Activated CD8-positive, alpha-beta memory T cell treated with anti-CD3 and anti-CD28 coated beads for 48 hours (primary cell): ENCODE results near the gene SIAH2.

ENCODE experiments used
- DNase-seq, 3 experiments: peaks; one replicate each; pipeline ENCODE4 v3.0.0-alpha.2; 2020; ENCODE audit warnings: low read depth in 2 of 3, low spot score in 2 of 3

The SIAH2 gene

DNA sequence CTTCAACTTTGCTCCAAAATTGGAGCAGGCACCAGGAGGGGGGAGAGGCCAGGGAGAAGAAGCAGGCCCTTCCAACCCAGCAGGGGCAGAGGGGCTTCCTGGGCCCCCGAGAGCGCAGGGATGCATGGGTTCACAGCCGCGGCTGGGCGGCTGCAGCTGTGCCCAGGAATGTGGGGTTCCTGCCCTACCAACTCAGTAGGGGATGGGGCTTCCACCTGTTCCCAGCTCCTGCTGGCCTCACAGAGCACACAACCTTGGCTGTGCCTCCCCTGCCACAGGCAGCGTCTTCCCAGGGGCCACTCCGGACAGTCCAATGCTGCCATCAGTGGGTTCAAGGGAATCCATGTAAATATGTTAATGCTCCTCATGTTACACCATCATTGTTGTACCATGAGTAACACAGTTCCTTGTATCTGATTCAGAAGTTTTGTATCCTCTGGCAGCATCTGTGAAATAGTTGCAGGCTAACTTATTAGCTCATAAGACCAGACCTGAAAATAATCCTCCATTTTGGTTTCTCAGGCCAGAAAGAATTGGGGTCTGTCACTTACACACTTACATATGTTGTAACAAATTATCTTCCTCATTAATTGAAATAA, 12.1 kb upstream of the SIAH2 start:
- no peak for DNase-seq

DNA sequence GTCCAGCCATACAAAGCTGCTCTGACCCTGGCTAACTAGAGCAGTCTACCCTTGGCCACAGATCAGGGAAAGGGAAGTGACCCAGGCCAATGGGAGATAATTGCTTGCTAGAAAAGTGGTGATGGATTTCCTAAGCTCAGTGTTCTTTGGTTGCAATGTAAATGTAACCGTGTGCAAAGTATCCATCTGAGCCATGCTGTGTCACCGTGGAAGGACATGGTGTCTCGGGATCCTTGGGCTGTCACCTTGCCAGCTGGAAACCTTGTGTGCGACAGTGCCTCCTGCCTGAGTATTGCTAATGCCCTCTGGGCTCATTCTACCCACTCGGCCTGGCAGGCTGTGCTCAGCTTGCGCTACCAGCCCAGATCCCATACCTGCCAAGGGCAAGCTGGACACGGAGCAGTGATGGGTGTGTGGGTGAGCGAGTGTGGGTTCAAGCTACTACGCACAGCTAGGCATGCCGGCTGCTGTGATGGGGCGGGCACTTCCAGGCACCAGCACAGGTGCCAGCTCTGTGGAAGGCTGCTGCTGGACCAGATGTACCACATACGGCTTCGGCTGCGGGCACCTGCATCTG, 10.7 kb upstream of the SIAH2 start:
- no peak for DNase-seq

DNA sequence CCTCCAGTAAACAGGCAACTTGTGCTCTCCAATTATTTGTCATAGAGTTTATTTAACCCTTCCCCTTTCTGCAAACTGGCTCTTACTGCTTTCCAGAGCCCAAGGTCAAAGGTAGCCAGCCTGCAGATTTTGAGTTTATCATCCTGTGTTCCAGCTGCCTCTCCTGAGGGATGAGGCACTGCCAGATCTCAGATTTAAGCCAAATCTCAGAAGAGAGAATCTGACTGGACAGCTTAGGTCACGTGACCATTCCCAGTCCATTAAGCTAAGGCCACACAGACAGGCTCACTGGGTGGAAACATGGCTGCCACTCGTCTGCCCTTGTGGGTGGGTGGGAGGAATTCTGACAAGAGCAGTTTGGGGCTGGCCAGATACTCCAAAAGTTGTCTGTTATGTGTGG, 8.6 kb upstream of the SIAH2 start:
- DNase-seq: no peak

GRCh38 chr3:150770681-150771080, 7.7 kb upstream of the SIAH2 start:
- no peak for DNase-seq

DNA sequence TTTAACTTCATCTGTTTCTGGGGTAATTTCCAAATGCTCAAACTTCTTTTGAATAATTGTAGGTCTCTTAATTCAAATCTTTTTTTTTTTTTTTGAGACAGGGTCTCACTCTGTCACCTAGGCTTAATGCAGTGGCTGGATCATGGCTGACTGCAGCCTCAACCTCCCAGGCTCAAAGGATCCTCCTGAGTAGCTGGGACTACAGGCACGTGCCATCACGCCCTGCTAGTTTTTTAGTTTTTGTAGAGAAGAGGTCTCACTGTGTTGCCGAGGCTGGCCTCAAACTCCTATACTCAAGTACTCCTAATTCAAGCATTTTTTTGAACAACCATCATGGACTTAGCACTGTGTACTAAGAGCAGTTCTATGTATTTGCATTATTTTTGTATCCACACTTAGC, 3.8 kb upstream of the SIAH2 start:
- no peak for DNase-seq

DNA sequence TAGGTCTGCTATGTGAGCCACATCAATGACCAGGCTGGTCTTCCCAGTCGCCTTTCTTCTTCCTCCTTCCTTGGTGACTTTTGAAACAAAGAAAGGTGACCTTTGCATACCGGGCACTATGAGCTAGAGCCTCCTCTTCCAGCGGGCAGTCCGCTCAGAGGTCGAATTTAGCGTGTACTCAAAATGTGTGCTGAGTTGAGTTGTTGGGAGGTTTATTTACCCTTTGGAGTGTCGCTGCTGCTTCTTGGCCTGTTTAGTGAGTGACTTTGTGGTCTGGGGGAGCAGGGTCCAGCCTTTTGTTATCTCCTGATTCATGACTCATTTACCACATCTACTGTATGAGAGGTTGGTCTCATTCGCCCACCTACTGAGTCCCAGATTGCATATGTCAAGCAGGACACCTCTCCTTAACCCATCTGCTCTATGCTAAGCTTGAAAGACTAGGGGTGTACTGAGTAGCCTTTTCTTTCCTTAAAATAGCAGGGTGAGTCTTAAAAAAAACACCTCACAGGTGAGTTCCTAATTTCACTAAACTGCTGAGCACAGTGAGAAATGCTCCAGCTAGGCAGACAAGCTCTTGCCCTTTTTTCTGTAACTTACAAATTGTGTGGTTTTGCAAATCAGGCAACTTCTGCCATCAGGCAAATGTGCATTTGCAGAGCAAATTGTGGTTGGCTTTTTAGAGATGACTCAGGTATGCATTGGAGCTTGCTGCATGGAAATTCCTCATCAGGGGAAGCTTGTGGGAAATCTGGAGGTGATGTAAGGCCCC, 3.2 kb upstream of the SIAH2 start:
- DNase-seq: no peak

DNA sequence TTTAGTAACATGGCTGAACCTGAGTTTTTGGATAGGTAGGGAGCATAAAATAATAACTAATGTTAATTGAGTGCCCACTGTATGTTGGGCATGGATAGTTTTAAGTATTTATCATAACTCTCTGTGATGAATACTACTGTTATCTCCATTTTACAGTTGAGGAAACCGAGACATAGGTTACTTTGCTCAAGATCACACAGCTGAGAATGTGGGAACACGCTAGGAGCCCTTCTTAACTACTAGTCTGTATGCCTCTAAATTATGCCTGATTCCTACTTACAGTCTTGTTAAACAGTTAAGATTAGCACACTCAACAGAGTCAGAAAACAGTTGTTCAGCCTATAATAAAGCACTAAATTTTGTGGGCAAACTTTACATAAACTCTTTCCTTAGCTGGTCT, 2.0 kb upstream of the SIAH2 start:
- no peak for DNase-seq

GRCh38 chr3:150764566-150764965, 1.6 kb upstream of the SIAH2 start:
- no peak for DNase-seq

GRCh38 chr3:150763841-150764483, 993 bp upstream of the SIAH2 start:
- DNase-seq: no peak

DNA sequence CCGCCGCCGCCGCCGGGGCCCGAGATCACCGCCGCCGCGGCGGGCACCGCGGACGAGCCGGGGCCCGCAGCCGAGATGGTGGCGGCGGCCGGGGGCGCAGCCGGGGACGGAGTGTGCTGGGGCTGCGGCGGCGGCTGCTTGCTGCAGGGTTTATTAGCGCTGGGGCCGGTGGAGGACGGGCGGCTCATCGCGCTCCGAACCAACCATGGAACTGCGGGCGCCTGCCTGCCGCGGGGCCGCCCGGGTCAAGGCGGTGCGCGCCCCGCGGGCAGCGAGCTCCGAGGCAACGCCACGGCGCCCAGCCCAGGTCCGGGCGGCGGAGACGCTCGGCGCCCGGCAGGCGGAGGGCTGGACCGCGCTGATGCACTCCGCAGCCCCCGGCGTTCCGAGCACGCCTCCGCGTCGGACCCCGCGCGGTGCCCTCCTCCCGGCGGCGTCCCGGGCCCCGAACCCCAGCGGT, 277 bp downstream of the SIAH2 start:
- DNase-seq: no peak

- DNase-seq: no peak
Measured at GRCh38 chr3:150761831-150762661, 923 bp downstream of the SIAH2 start.

GRCh38 chr3:150760431-150761200, 2.4 kb downstream of the SIAH2 start:
- no peak for DNase-seq

- no peak for DNase-seq
Measured at GRCh38 chr3:150759947-150760346, 3.0 kb downstream of the SIAH2 start.

DNA sequence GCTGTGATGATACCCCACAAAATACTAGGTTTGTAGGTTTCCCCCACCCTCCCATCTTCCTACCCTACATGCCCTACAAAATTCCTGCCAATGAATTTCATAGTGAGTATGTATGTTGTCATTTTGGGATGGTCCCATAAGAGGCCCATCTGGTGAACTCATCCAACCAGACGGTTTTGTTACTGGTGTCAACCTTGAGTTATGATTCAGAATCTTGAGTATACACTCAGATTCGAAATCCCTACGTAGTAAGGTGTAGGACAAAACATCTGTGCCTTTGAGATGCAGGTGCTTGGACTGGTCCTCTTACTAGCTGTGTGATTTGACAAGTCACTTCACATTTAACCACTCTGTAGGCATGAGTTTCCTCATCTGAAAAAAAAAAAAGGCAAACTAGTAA, 3.6 kb downstream of the SIAH2 start:
- DNase-seq: no peak

GRCh38 chr3:150757768-150758167, 5.2 kb downstream of the SIAH2 start:
- DNase-seq: no peak

DNA sequence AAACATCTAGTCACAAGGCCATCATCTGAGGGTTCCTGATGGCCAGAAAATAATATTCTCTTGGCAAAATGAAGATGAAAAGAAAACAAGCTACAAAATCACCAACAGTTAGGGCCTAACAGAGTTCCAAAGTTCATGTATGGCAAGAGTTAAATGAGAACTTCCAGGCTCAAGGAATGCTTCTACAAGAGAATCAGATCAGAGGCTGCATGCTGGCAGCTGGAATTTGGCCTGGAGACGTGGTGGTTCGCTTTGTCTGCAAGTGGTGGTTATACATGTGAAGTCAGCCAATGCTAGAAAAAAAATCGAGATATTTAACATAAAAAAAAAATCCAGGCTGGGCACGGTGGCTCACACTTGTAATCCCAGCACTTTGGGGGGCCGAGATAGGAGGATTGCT, 5.6 kb downstream of the SIAH2 start:
- no peak for DNase-seq

- no peak for DNase-seq
Measured at GRCh38 chr3:150756491-150757059, 6.4 kb downstream of the SIAH2 start.

DNA sequence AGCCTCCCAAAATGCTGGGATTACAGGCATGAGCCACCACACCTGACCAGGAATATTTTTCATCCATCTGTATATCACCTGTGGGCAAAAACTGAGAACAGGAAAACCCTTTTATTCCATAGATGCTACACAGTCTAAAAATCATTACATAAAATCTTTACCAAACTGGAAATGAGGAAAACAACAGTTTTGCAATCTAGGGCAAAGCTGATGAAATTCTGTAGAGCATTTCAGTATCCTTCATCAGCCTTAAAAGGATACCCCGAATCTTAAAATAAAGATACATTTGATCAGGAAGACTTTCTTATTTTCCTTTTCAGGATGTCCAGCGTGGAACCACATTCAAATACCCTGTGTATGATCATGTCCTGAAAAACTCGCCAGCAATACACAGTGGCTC, 7.1 kb downstream of the SIAH2 start:
- no peak for DNase-seq

GRCh38 chr3:150754896-150755295, 8.1 kb downstream of the SIAH2 start:
- no peak for DNase-seq

DNA sequence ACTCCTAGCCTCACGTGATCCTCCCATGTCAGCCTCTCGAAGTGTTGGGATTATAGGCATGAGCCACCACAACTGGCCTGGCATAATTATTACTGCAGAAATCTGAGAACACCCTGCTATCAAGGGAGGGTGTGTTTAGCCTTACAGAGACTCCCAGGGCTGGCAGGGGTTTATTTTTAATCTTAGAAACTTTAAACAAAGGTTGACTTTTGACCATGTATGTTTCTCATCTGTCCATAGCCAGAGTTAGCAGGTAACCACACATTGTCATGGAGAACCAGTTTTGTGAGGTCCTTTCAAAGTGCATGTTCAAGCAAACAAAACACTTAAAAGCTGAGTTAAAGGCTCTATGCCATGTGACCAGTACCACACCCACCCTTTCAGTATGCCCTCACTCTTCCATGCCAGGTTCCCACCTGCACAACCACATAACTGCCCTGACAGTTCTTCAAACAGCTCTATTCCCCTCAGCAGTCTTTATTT, 11.1 kb downstream of the SIAH2 start:
- DNase-seq: no peak
